ENCODE results near the gene ZFHX2.

GRCh38 chr14:23590198-23590597 is 38.6 kb upstream of the ZFHX2 start:
- no peak for TF ChIP-seq POLR2AphosphoS5 (IDR thresholded peaks at IDR 0.05; ENCODE audit: low read depth, low read length)
- TF ChIP-seq CBFB (CRISPR knock-in tag; IDR thresholded peaks at IDR 0.05): no peak
- TF ChIP-seq NR2C2 (CRISPR knock-in tag; IDR thresholded peaks at IDR 0.05; ENCODE audit: borderline replicate concordance): no peak

Data from HepG2 (cell line).